NCI-H2227 treated with DMSO at 0.1 percent for 48 hours (cell line): ENCODE measurements around the gene ANK3.
A peak's percentile ranks its signal among the peaks of the same experiment; 100 is the strongest.
"Not testable (repeated sequence)": the region's sequence is repeated elsewhere in the genome, so short reads cannot be mapped to it uniquely, and the experiment has no call there.

Experiments used
- DNase-seq: peaks from one replicate; lab custom pipeline; 2025; lab: John Stamatoyannopoulos, UW

Gene ANK3

DNA sequence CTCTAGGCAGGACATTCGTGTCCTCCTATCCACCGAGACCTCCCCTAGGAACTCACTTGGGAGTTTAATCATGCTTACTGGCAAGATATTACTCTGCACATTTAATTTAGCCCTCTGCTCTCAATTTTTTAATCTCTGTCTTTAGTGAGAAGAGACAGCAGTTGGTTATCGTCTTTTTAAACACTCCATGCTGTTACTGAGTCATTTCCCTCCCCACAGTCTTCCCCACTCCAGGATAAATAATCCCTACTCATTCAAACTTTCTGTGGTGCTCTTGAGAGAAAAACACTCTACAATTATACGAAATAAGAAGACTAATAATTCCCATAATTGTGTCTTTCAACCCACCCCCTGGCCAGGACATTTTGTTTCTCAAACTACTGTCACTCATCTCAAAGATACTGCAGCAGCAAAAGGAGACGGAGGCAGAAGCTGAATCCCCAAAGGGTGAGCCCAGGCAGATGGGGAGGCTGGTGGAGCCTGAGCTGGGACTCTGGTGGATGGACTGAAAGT lies 84.2 kb downstream of the ANK3 start:
- peak; percentile 22 for DNase-seq

- DNase-seq = no peak
Measured at GRCh38 chr10:60304829-60305379, 84.8 kb downstream of the ANK3 start.

GRCh38 chr10:60303778-60304177 lies 85.9 kb downstream of the ANK3 start:
- no peak for DNase-seq

DNA sequence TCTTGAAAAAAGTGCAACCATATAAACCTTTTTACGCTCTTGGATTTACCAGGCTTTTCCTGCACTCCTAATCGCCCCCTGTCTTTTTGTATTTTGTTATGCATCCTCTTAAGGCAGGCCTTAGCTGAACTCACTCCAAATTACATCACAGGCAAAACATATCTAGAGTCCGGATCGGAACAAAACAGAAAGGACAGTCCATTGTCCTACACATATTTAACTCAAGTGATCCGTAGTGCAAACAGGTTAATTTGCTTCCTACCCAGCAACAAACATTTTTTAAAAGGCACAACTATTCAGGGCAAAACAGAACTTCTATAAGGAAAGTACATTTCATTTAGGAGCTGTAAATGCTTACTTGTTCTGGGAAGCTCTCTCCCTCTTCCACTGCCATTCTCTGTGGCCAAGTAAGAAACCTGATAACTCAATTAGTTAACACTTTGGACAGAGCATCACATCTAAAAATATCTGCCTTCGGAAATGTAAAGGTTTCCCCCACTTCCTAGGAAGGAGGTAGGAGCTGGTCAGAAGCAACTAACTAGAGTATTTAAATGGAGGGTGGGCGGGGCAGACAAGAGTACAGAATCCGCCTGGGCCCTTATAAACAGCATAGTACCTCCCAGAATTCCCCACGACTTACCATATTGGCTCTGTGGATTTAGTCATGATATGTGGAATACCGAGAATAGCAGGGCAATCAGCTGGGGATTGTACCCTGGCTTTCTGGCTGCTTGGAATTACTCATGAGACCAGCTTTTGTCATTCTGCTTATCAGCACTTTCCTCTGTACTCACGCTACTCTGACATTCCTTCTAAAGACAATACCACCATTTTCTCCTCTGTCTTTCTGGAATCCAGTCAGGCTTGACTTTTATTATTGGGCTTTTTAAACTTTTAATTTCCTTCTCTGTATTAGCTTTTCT lies 89.5 kb downstream of the ANK3 start:
- peak; percentile 50 for DNase-seq

- no peak for DNase-seq
Measured at GRCh38 chr10:60299390-60299778, 90.3 kb downstream of the ANK3 start.

- DNase-seq = no peak
Measured at GRCh38 chr10:60298408-60299389, 91.0 kb downstream of the ANK3 start.

DNA sequence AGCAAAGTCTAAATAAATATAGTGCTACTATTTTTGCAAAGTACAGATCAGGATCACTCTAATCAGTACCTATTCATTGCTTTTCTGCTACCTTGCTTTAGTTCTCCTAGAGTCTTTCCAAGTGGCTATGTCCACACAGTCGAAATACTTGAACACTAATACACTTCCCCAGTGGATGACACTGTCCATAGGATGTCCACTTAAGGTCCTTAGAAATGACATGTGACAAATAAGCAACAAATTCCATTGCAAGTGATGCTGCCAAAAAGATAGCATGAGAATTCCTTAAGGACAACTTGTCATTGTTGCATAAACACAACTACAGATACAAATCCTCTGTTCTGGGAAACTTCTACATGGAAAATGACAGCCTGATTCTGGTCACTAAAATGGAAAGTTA lies 93.6 kb downstream of the ANK3 start:
- DNase-seq = no peak

GRCh38 chr10:60295028-60295937 lies 94.4 kb downstream of the ANK3 start:
- no peak for DNase-seq

- no peak for DNase-seq
Measured at GRCh38 chr10:60293581-60294175, 96.0 kb downstream of the ANK3 start.

DNA sequence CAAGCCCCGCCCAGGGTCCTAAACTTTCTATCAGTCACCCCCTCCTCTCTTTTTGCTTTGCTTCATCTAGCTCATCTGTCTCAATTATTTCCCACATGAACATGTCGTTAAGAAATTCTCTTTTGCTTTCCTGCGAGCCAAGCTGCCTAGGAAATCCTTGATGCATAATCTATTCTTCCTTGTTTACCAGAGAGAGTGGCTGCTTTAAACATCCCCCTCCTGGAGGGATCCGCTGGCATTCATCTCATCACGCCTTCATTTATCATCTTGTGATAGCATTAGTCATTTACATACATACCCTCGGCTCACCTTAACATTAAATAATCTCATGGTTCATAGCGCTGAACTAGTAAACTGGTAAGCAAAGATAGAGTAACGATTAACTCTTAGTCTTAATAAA lies 96.7 kb downstream of the ANK3 start:
- no peak for DNase-seq

DNA sequence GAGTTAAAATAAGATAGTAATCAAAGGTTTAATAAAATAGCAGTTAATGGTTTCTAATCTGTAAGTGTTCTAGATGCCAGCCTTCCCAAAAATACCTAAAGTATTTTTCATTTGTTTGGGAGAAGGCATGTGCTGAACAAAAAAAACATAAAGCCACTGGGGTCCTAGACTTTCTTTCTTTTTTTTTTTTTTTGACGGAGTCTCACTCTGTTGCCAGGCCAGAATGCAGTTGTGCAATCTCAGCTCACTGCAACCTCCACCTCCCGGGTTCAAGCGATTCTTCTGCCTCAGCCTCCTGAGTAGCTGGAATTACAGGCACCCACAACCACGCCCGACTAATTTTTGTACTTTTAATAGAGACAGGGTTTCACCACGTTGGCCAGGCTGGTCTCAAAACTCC lies 97.1 kb downstream of the ANK3 start:
- DNase-seq = not testable (repeated sequence)

GRCh38 chr10:60291344-60291930 lies 98.2 kb downstream of the ANK3 start:
- DNase-seq = no peak

DNA sequence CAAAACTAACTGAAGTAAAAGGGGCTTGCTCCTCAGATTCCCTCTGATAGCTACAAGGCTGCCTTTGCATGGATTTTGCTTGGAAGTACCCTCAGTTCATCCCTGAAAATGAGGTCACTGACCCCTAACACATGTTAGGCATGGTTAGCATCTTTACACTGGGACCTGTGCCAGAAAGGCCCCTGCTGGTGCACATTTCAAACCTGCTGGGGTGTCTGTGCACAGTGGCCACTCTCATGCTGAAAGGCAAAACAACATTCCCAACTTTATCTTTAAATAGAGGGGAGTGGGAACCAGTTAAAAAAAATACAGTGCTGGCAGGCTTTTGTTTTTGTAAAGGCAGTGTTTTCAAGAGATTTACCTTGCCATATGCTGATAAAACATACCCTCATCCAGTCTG lies 99.1 kb downstream of the ANK3 start:
- no peak for DNase-seq

- DNase-seq = no peak
Measured at GRCh38 chr10:60289800-60290199, 99.9 kb downstream of the ANK3 start.

- DNase-seq = no peak
Measured at GRCh38 chr10:60288256-60288655, 101.4 kb downstream of the ANK3 start.

- DNase-seq = no peak
Measured at GRCh38 chr10:60286559-60286958, 103.1 kb downstream of the ANK3 start.

GRCh38 chr10:60283397-60283796 lies 106.3 kb downstream of the ANK3 start:
- DNase-seq = no peak

GRCh38 chr10:60282771-60283353 lies 106.8 kb downstream of the ANK3 start:
- no peak for DNase-seq

GRCh38 chr10:60281792-60282353 lies 107.8 kb downstream of the ANK3 start:
- no peak for DNase-seq

DNA sequence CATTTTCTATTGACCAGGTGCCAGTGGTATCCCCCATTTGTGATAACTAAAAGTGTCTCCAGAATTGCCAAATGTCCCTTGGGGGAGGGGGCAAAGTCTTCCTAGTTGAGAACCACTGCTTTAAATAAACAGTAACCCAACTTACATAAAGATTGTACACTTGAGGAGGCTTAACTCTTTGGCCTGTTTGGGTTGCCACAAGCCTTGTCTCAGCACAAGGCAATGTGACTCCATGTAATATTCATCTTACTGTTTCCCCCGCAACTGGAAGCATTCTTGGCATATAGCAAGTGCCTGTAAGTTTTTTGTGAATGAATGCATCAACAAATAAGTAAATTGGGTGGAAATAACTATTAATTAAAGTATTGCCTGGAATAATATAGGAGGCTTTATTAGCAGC lies 108.3 kb downstream of the ANK3 start:
- no peak for DNase-seq
